ENCODE results near the gene RNF41.

Gene RNF41

GRCh38 chr12:56220611-56221231 is 1.0 kb downstream of the RNF41 start:
- DNase-seq (ENCODE audit: low read depth), result peak; percentile 90
- TF ChIP-seq POLR2A (IDR thresholded peaks at IDR 0.05; ENCODE audit: extremely low read depth, insufficient read length) (no peak), MYC (IDR thresholded peaks at IDR 0.05; ENCODE audit: low read depth, low read length) (peak; percentile 52), CTCF (IDR thresholded peaks at IDR 0.05; ENCODE audit: low read depth, low read length) (no peak), MAX (IDR thresholded peaks at IDR 0.05; ENCODE audit: low read depth, low read length) (0 out of 2 replicates have a peak, but pooled peaks have one; percentile 9)
- peak overlapping the region; percentile 85 for H3K4me3 ChIP-seq (ENCODE audit: low read depth, low read length)

- TF ChIP-seq CTCF (IDR thresholded peaks at IDR 0.05; ENCODE audit: low read depth, low read length) (no peak), MAX (IDR thresholded peaks at IDR 0.05; ENCODE audit: low read depth, low read length) (no peak), POLR2A (IDR thresholded peaks at IDR 0.05; ENCODE audit: extremely low read depth, insufficient read length) (no peak), MYC (IDR thresholded peaks at IDR 0.05; ENCODE audit: low read depth, low read length) (no peak)
- peak overlapping the region; percentile 36 for H3K4me3 ChIP-seq (ENCODE audit: low read depth, low read length)
- no peak for DNase-seq (ENCODE audit: low read depth)
Measured at GRCh38 chr12:56219840-56220239, 1.9 kb downstream of the RNF41 start.

GRCh38 chr12:56216461-56216860 is 5.3 kb downstream of the RNF41 start:
- TF ChIP-seq CTCF (IDR thresholded peaks at IDR 0.05; ENCODE audit: low read depth, low read length), result no peak
- no peak for TF ChIP-seq MYC (IDR thresholded peaks at IDR 0.05; ENCODE audit: low read depth, low read length)
- TF ChIP-seq POLR2A (IDR thresholded peaks at IDR 0.05; ENCODE audit: extremely low read depth, insufficient read length), result no peak
- TF ChIP-seq MAX (IDR thresholded peaks at IDR 0.05; ENCODE audit: low read depth, low read length), result no peak
- no peak overlapping the region for H3K4me3 ChIP-seq (ENCODE audit: low read depth, low read length)
- DNase-seq (ENCODE audit: low read depth), result no peak

GRCh38 chr12:56213878-56214277 is 7.8 kb downstream of the RNF41 start:
- no peak for DNase-seq (ENCODE audit: low read depth)
- TF ChIP-seq MYC (IDR thresholded peaks at IDR 0.05; ENCODE audit: low read depth, low read length), result no peak
- TF ChIP-seq MAX (IDR thresholded peaks at IDR 0.05; ENCODE audit: low read depth, low read length), result no peak
- TF ChIP-seq POLR2A (IDR thresholded peaks at IDR 0.05; ENCODE audit: extremely low read depth, insufficient read length), result no peak
- no peak for TF ChIP-seq CTCF (IDR thresholded peaks at IDR 0.05; ENCODE audit: low read depth, low read length)
- no peak overlapping the region for H3K4me3 ChIP-seq (ENCODE audit: low read depth, low read length)

- no peak for DNase-seq (ENCODE audit: low read depth)
- TF ChIP-seq MYC (IDR thresholded peaks at IDR 0.05; ENCODE audit: low read depth, low read length) (no peak), CTCF (IDR thresholded peaks at IDR 0.05; ENCODE audit: low read depth, low read length) (no peak), POLR2A (IDR thresholded peaks at IDR 0.05; ENCODE audit: extremely low read depth, insufficient read length) (no peak), MAX (IDR thresholded peaks at IDR 0.05; ENCODE audit: low read depth, low read length) (no peak)
- H3K4me3 ChIP-seq (ENCODE audit: low read depth, low read length), result no peak overlapping the region
Measured at GRCh38 chr12:56212361-56212760, 9.4 kb downstream of the RNF41 start.
